MM.1S (cell line): Measurements from ENCODE around the gene SQSTM1.

Experiments
- DNase-seq: peaks from one replicate; pipeline ENCODE4 v3.0.0-alpha.2; 2015
- H2AFZ ChIP-seq: fragments of 300-600 bp; sonication (generic); 2 replicates; pipeline ENCODE4 v1.6.0; 2016; ENCODE audit warnings: antibody characterized with exemption, low read length
- H3F3A ChIP-seq: fragments of 300-600 bp; sonication (generic); 2 replicates; pipeline ENCODE4 v1.6.1; 2016; ENCODE audit warnings: mild to moderate bottlenecking, antibody characterized with exemption, low read length, moderate library complexity, mixed read lengths; ENCODE audit not compliant: insufficient read depth
- H3K27ac ChIP-seq: fragments of 300-600 bp; sonication (generic); 2 replicates; pipeline ENCODE4 v1.5.1; 2016; ENCODE audit warnings: mild to moderate bottlenecking, low read length
- H3K27me3 ChIP-seq: fragments of 300-600 bp; sonication (generic); replicated peaks from 2 replicates; pipeline ENCODE4 v1.6.0; 2016; ENCODE audit warnings: low read length; ENCODE audit not compliant: insufficient read depth
- H3K36me3 ChIP-seq: fragments of 300-600 bp; sonication (generic); replicated peaks from 2 replicates; pipeline ENCODE4 v1.6.1; 2016; ENCODE audit warnings: mild to moderate bottlenecking, low read length, mixed read lengths; ENCODE audit not compliant: insufficient read depth
- H3K4me1 ChIP-seq: fragments of 300-600 bp; sonication (generic); 2 replicates; pipeline ENCODE4 v1.6.1; 2016; ENCODE audit warnings: low read length, mixed read lengths
- H3K4me2 ChIP-seq: fragments of 300-600 bp; sonication (generic); 2 replicates; pipeline ENCODE4 v1.6.0; 2016; ENCODE audit warnings: low read depth, low read length
- H3K4me3 ChIP-seq: fragments of 300-600 bp; sonication (generic); 2 replicates; pipeline ENCODE4 v1.5.1; 2016; ENCODE audit warnings: low read length, mixed read lengths
- H3K79me2 ChIP-seq: fragments of 300-600 bp; sonication (generic); 2 replicates; pipeline ENCODE4 v1.6.1; 2016; ENCODE audit warnings: mixed run types, low read length, mixed read lengths
- H3K9ac ChIP-seq: fragments of 300-600 bp; sonication (generic); 2 replicates; pipeline ENCODE4 v1.6.1; 2016; ENCODE audit warnings: low read length, mixed read lengths
- H3K9me2 ChIP-seq: fragments of 300-600 bp; sonication (generic); replicated peaks from 2 replicates; pipeline ENCODE4 v1.6.1; 2016; ENCODE audit warnings: mild to moderate bottlenecking, low read length, mixed read lengths; ENCODE audit not compliant: insufficient read depth
- H3K9me3 ChIP-seq: fragments of 300-600 bp; sonication (generic); replicated peaks from 2 replicates; pipeline ENCODE4 v1.6.1; 2016; ENCODE audit warnings: mild to moderate bottlenecking, low read length, mixed read lengths; ENCODE audit not compliant: insufficient read depth
- H4K20me1 ChIP-seq: fragments of 300-600 bp; sonication (generic); 2 replicates; pipeline ENCODE4 v1.6.1; 2016; ENCODE audit warnings: mild to moderate bottlenecking, low read length, moderate library complexity, mixed read lengths; ENCODE audit not compliant: insufficient read depth
- EZH2 ChIP-seq: fragments of 300-600 bp; sonication (generic); optimal IDR thresholded peaks from 2 replicates; pipeline ENCODE3; 2017; ENCODE audit warnings: low read depth, mild to moderate bottlenecking, antibody characterized with exemption, low read length, mixed read lengths
- EZH2phosphoT487 ChIP-seq: fragments of 300-600 bp; sonication (generic); IDR thresholded peaks from 2 replicates; pipeline ENCODE4 v1.6.1; 2018; ENCODE audit warnings: antibody characterized with exemption, low read length
- TF ChIP-seq, protein P1 (sequence below): fragments of 300-600 bp; sonication (generic); IDR thresholded peaks from 2 replicates; pipeline ENCODE4 v1.5.1; 2016; ENCODE audit warnings: antibody characterized with exemption, low read length, mixed read lengths

Gene SQSTM1

DNA sequence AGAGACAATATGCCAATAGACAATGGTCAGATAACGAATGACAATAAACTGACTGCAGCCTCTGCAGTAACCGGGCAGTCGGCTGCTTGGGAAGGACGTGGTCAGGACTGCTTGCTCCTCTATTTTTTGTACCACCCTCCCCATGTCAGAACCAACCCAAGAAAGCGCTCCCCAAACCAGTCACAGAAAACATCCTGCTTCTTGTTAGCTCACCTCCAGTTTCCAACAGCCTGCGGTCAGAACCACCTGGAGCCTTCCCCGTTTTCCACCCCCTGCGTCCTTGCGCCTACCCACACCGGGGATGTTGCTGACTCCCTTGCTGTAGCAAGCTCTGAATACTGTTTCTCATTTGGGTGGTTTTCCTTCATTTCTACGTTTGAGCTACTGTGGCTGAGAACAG, 39.6 kb downstream of the SQSTM1 start:
- DNase-seq: no peak
- H3K36me3 ChIP-seq: no peaks in the 10 kb centered on the region
- H3K9me3 ChIP-seq: no peaks in the 10 kb centered on the region
- no peak overlapping the region for H3K4me3 ChIP-seq
- peaks cover 19% of the 10 kb centered on the region for H3K79me2 ChIP-seq
- H3K4me2 ChIP-seq: no peak overlapping the region
- no peak overlapping the region for H2AFZ ChIP-seq
- H3K9me2 ChIP-seq: no peaks in the 10 kb centered on the region
- H3F3A ChIP-seq: peaks cover 7% of the 10 kb centered on the region; the same call in 1 of the 2 replicates
- H3K4me1 ChIP-seq: no peaks in the 10 kb centered on the region
- H3K27ac ChIP-seq: no peak overlapping the region
- H3K27me3 ChIP-seq: no peaks in the 10 kb centered on the region
- H4K20me1 ChIP-seq: no peaks in the 10 kb centered on the region
- TF ChIP-seq, protein P1, sequence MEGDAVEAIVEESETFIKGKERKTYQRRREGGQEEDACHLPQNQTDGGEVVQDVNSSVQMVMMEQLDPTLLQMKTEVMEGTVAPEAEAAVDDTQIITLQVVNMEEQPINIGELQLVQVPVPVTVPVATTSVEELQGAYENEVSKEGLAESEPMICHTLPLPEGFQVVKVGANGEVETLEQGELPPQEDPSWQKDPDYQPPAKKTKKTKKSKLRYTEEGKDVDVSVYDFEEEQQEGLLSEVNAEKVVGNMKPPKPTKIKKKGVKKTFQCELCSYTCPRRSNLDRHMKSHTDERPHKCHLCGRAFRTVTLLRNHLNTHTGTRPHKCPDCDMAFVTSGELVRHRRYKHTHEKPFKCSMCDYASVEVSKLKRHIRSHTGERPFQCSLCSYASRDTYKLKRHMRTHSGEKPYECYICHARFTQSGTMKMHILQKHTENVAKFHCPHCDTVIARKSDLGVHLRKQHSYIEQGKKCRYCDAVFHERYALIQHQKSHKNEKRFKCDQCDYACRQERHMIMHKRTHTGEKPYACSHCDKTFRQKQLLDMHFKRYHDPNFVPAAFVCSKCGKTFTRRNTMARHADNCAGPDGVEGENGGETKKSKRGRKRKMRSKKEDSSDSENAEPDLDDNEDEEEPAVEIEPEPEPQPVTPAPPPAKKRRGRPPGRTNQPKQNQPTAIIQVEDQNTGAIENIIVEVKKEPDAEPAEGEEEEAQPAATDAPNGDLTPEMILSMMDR: no peak
- TF ChIP-seq EZH2 (no peak), EZH2phosphoT487 (no peak)
- no peak overlapping the region for H3K9ac ChIP-seq

DNA sequence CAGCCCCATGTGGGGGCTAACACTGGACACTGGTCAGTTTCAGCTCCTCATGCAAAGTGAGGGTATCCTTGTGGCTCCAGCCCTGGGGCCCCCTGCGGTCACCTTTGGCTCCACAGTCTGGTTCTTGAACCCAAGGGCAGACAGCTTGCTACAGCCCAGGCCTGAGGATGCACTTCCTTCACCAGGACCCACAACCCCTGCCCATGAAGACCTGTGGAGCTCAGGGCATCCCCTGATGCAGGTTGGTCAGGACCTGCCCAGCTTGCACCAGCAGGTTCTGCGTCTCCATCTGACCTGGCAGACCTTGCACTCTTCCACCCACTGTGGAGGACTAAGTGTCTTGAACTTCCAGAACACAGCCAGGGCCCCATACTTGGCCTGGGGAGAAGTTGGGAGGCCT, 41.6 kb downstream of the SQSTM1 start:
- Histone ChIP-seq H3K9me3 (no peaks in the 10 kb centered on the region), H3K79me2 (peaks cover 3% of the 10 kb centered on the region), H3K4me3 (no peak overlapping the region), H3F3A (peaks cover 7% of the 10 kb centered on the region; the same call in 1 of the 2 replicates), H3K27me3 (no peaks in the 10 kb centered on the region), H3K9ac (no peak overlapping the region), H3K9me2 (no peaks in the 10 kb centered on the region), H2AFZ (no peak overlapping the region), H4K20me1 (no peaks in the 10 kb centered on the region), H3K27ac (no peak overlapping the region), H3K4me1 (no peaks in the 10 kb centered on the region), H3K36me3 (no peaks in the 10 kb centered on the region), H3K4me2 (no peak overlapping the region)
- DNase-seq: no peak
- TF ChIP-seq EZH2phosphoT487: no peak
- no peak for TF ChIP-seq EZH2

DNA sequence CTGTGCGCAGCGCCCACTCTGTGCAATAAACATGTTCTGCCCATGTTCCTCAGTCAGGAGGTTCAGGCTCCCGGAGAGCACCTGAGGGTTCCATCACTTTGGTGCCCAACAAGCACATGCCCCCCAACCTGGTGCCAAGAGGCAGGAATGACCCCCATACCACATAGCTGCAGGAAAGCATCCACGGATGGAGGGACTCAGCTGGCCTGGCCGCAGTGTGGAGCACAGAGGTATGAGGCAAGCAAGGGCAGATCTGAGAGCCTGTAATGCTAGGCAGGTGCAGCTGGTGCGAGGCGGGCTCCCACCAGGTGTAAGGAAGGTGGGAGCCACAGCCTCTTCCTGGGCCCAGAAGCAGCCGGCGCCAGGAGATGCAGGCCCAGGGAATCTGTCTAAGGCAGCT, 42.2 kb downstream of the SQSTM1 start:
- TF ChIP-seq EZH2 (no peak), EZH2phosphoT487 (no peak)
- TF ChIP-seq, protein P1: no peak
- Histone ChIP-seq H3K27ac (no peak overlapping the region), H3F3A (peaks cover 7% of the 10 kb centered on the region; the same call in 1 of the 2 replicates), H3K27me3 (no peaks in the 10 kb centered on the region), H3K36me3 (no peaks in the 10 kb centered on the region), H3K4me2 (no peak overlapping the region), H3K9me3 (no peaks in the 10 kb centered on the region), H3K4me1 (no peaks in the 10 kb centered on the region), H4K20me1 (no peaks in the 10 kb centered on the region), H3K79me2 (no peaks in the 10 kb centered on the region), H3K9me2 (no peaks in the 10 kb centered on the region), H2AFZ (no peak overlapping the region), H3K4me3 (no peak overlapping the region), H3K9ac (no peak overlapping the region)
- DNase-seq: no peak

DNA sequence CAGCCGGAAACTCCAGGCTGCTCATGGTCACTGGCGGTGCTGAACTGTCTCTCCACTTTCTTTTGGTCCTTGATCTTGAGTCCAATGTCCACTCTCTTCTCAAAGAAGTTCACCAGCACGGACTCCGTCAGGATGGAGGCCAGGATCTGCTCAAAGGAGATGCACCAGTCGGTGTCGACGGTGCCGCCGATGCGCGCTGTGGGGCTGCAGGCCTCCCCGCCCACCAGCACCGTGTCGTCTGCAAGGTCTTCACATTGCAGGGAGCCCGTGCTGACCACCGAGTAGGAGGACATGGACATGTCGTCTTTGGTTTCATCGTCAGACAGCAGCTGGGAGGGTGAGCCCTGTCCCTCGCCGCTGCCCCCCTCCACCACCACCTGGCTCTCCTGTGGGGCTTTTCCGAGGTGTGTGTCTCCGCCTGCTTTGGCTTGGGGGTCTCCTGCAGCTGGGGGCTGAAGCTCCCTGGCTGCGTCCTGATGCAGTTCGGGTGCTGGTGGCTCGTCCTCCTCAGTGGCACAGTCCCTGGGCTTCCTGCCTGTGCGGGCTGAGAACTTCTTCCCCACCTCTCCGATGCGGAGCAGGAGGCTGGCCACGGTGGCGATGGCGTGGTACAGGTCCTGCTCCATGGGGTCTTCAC, 42.9 kb downstream of the SQSTM1 start:
- Histone ChIP-seq H3K9ac (no peak overlapping the region), H3K27me3 (no peaks in the 10 kb centered on the region), H3K36me3 (no peaks in the 10 kb centered on the region), H3K27ac (no peak overlapping the region), H3K9me3 (no peaks in the 10 kb centered on the region), H3K79me2 (no peaks in the 10 kb centered on the region), H3K4me3 (no peak overlapping the region), H3K4me2 (no peak overlapping the region), H3F3A (no peaks in the 10 kb centered on the region), H4K20me1 (no peaks in the 10 kb centered on the region), H2AFZ (no peak overlapping the region), H3K4me1 (no peaks in the 10 kb centered on the region), H3K9me2 (no peaks in the 10 kb centered on the region)
- no peak for TF ChIP-seq EZH2
- TF ChIP-seq EZH2phosphoT487: no peak
- no peak for DNase-seq
